Measurements from ENCODE around the gene FAM120AOS. TPM values are rescaled to one million over a fixed set of nuclear protein-coding genes. Genes with fewer than 3 reads are reported as not detected.

Gene FAM120AOS
- total RNA-seq, 1 experiment from 2014 or later = 27.8 TPM

DNA sequence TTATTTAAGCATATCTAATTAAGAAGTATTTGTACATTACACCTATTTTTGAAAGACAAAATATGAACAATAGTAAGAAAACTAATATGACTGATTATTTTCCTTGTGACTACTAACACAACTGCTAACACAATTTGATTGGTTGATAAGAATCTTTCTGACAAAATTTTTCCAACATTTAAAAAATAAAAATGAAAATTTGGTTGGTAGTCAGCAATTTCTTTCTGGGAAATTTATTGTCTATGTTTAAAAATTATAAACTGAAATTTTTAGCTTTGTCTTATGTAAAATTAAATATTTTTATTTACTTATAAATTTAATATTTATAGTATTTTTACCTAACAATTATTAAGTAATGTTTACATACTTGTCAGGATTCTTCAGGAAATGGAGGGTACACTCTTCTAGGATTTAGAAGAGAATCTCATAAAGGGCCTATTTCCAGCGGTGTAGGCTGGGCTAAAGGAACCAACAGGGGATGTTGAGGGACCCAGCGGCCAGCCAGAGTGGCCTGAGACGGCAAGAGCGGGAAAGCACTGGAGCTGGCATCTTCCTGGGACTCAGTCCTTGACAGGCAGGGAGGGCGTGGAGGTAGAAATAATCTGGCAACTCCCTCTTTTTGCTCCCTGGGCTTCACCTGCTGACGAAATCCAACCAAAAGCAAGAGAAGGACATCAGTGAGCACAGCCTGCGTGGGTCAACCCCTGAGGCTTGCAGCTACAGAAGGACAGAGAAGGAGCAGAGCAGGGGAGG, 16.6 kb downstream of the FAM120AOS start:
- no peak overlapping the region for H3K4me3 ChIP-seq
- TF ChIP-seq, protein P1, sequence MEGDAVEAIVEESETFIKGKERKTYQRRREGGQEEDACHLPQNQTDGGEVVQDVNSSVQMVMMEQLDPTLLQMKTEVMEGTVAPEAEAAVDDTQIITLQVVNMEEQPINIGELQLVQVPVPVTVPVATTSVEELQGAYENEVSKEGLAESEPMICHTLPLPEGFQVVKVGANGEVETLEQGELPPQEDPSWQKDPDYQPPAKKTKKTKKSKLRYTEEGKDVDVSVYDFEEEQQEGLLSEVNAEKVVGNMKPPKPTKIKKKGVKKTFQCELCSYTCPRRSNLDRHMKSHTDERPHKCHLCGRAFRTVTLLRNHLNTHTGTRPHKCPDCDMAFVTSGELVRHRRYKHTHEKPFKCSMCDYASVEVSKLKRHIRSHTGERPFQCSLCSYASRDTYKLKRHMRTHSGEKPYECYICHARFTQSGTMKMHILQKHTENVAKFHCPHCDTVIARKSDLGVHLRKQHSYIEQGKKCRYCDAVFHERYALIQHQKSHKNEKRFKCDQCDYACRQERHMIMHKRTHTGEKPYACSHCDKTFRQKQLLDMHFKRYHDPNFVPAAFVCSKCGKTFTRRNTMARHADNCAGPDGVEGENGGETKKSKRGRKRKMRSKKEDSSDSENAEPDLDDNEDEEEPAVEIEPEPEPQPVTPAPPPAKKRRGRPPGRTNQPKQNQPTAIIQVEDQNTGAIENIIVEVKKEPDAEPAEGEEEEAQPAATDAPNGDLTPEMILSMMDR (conservative IDR thresholded peaks at IDR 0.05) = no peak
- no peak for TF ChIP-seq EZH2 (IDR thresholded peaks at IDR 0.05; ENCODE audit: low read depth)
- no peak for DNase-seq
- H3K79me2 ChIP-seq (ENCODE audit: low read depth) = no peaks in the 10 kb centered on the region
- no peak overlapping the region for H2AFZ ChIP-seq
- no peaks in the 10 kb centered on the region for H3K9me2 ChIP-seq (ENCODE audit: insufficient read depth)
- CTCF ChIA-PET = no interaction called here
- no peak overlapping the region for H3K27ac ChIP-seq
- H3K9me3 ChIP-seq (ENCODE audit: insufficient read depth, low read depth) = no peaks in the 10 kb centered on the region
- H3F3A ChIP-seq (ENCODE audit: insufficient read depth, low read depth) = no peaks in the 10 kb centered on the region
- intact Hi-C loops (cut with micrococcal nuclease; ENCODE audit: unreplicated experiment) = loop anchor here (10.0 kb wide), 1 partner anchor 62 kb away; no protein-coding TSS in a partner anchor
- no peaks in the 10 kb centered on the region for H3K27me3 ChIP-seq (ENCODE audit: insufficient read depth, low read depth)
- H3K4me1 ChIP-seq (replicated peaks; ENCODE audit: insufficient read depth) = no peaks in the 10 kb centered on the region
- H3K4me2 ChIP-seq = no peak overlapping the region
- BruUV-seq (replicated peaks) = no TSS peak
- H4K20me1 ChIP-seq (ENCODE audit: insufficient read depth) = no peaks in the 10 kb centered on the region
- H3K36me3 ChIP-seq (ENCODE audit: low read depth) = no peaks in the 10 kb centered on the region
- POLR2A ChIA-PET (ENCODE audit: unreplicated experiment) = interaction anchor here (0.6 kb wide), 1 partner anchor 117 kb away, joined by 12 read pairs; no protein-coding TSS in a partner anchor

DNA sequence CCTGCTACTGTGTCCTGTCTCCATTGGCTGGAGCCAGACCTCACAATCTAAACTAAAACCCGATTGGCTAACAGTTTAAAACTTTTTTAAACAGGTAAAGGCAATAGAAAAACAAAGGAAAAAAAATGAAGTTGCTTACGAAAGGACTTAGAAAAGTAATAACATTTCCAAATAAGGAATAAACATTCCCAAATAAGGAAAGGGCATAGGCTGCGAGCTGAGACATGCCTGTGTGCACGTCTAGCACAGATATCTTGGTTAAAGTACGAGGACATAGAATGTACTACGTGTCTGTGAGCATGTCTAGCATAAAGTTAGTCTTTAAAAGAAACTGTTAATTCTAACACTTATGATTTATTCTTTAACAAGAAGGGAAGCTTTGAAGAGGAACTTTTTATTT, 17.2 kb downstream of the FAM120AOS start:
- TF ChIP-seq, protein P1 (conservative IDR thresholded peaks at IDR 0.05) = no peak
- no peak for TF ChIP-seq EZH2 (IDR thresholded peaks at IDR 0.05; ENCODE audit: low read depth)
- H3K4me1 ChIP-seq (replicated peaks; ENCODE audit: insufficient read depth) = no peaks in the 10 kb centered on the region
- no peaks in the 10 kb centered on the region for H3K9me2 ChIP-seq (ENCODE audit: insufficient read depth)
- CTCF ChIA-PET = no interaction called here
- DNase-seq = no peak
- BruUV-seq (replicated peaks) = no TSS peak
- no peaks in the 10 kb centered on the region for H3K79me2 ChIP-seq (ENCODE audit: low read depth)
- no peak overlapping the region for H3K27ac ChIP-seq
- H4K20me1 ChIP-seq (ENCODE audit: insufficient read depth) = no peaks in the 10 kb centered on the region
- H3K27me3 ChIP-seq (ENCODE audit: insufficient read depth, low read depth) = no peaks in the 10 kb centered on the region
- H3K36me3 ChIP-seq (ENCODE audit: low read depth) = no peaks in the 10 kb centered on the region
- H3K4me3 ChIP-seq = no peak overlapping the region
- no peaks in the 10 kb centered on the region for H3F3A ChIP-seq (ENCODE audit: insufficient read depth, low read depth)
- H2AFZ ChIP-seq = no peak overlapping the region
- POLR2A ChIA-PET (ENCODE audit: unreplicated experiment) = interaction anchor here (0.6 kb wide), 1 partner anchor 116 kb away, joined by 12 read pairs; no protein-coding TSS in a partner anchor
- intact Hi-C loops (cut with micrococcal nuclease; ENCODE audit: unreplicated experiment) = loop anchor here (10.0 kb wide), 1 partner anchor 61 kb away; no protein-coding TSS in a partner anchor
- no peaks in the 10 kb centered on the region for H3K9me3 ChIP-seq (ENCODE audit: insufficient read depth, low read depth)
- no peak overlapping the region for H3K4me2 ChIP-seq

DNA sequence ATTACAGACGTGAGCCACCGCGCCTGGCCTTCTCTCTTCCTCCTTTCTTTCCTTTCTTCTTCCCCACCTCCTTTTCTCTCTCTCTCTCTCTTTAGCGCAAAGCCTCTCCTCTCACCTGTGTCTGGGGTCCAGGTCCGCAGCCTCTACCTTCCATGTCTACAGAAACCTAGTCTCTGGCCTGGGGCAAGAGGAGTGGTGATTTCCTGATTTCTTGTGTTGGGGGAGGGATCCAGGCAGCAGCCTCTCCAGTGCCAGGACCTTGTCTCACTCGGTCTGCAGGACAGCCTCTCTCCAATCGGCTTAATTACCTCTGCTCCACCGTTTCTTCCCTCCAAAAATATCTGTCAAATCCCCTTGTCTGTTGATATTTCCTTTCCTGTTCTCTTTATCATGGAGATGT, 18.0 kb downstream of the FAM120AOS start:
- BruUV-seq (replicated peaks) = no TSS peak
- H2AFZ ChIP-seq = no peak overlapping the region
- H3F3A ChIP-seq (ENCODE audit: insufficient read depth, low read depth) = no peaks in the 10 kb centered on the region
- H3K4me1 ChIP-seq (replicated peaks; ENCODE audit: insufficient read depth) = no peaks in the 10 kb centered on the region
- no peak overlapping the region for H3K4me3 ChIP-seq
- no peaks in the 10 kb centered on the region for H3K9me2 ChIP-seq (ENCODE audit: insufficient read depth)
- TF ChIP-seq, protein P1 (conservative IDR thresholded peaks at IDR 0.05) = no peak
- TF ChIP-seq EZH2 (IDR thresholded peaks at IDR 0.05; ENCODE audit: low read depth) = no peak
- H3K27ac ChIP-seq = no peak overlapping the region
- intact Hi-C loops (cut with micrococcal nuclease; ENCODE audit: unreplicated experiment) = loop anchor here (10.0 kb wide), 1 partner anchor 61 kb away; no protein-coding TSS in a partner anchor
- CTCF ChIA-PET = no interaction called here
- no peaks in the 10 kb centered on the region for H4K20me1 ChIP-seq (ENCODE audit: insufficient read depth)
- H3K36me3 ChIP-seq (ENCODE audit: low read depth) = no peaks in the 10 kb centered on the region
- H3K9me3 ChIP-seq (ENCODE audit: insufficient read depth, low read depth) = no peaks in the 10 kb centered on the region
- POLR2A ChIA-PET (ENCODE audit: unreplicated experiment) = no interaction called here
- no peak overlapping the region for H3K4me2 ChIP-seq
- DNase-seq = no peak
- no peaks in the 10 kb centered on the region for H3K27me3 ChIP-seq (ENCODE audit: insufficient read depth, low read depth)
- H3K79me2 ChIP-seq (ENCODE audit: low read depth) = no peaks in the 10 kb centered on the region
